Gastrocnemius medialis (tissue), 4 donors: ENCODE measurements around the gene CIDEC. TPM values are rescaled to one million over a fixed set of nuclear protein-coding genes. Genes with fewer than 3 reads are reported as not detected.

Experiments
- ATAC-seq, 2 donors: fragments of 150-250 bp; one replicate each; pipeline ENCODE4 v1.9.1; 2016
- DNase-seq, 2 donors: peaks; one replicate each; pipeline ENCODE4 v3.0.0-alpha.2; 2019
- H3K27ac ChIP-seq, 4 donors: fragments of 200-600 bp; sonication (generic); 1 replicate in 1 of 4; 2 replicates in 3 of 4; pipeline ENCODE4 v1.5.1; 2016 to 2018; ENCODE audit warnings: mild to moderate bottlenecking in 2 of 4, moderate library complexity in 1 of 4
- H3K27me3 ChIP-seq, 3 donors: fragments of 200-600 bp; sonication (generic) in 2 of 3; 1 replicate in 1 of 3; 2 replicates in 2 of 3; pipeline versions ENCODE4 v1.5.1 to v1.6.0; 2016 to 2019; ENCODE audit warnings: mild to moderate bottlenecking in 1 of 3, moderate library complexity in 1 of 3
- H3K36me3 ChIP-seq, 2 donors: fragments of 200-600 bp; sonication (generic) in 1 of 2; one replicate each; pipeline ENCODE4 v1.5.1; 2017 to 2018
- H3K4me1 ChIP-seq, 2 donors: fragments of 200-600 bp; sonication (generic) in 1 of 2; one replicate each; pipeline ENCODE4 v1.5.1; 2016 to 2017; ENCODE audit warnings: mild to moderate bottlenecking in 2 of 2
- H3K4me3 ChIP-seq, 4 donors: fragments of 200-600 bp; sonication (generic) in 3 of 4; 1 replicate in 1 of 4; 2 replicates in 3 of 4; pipeline ENCODE4 v1.5.1; 2016 to 2019; ENCODE audit warnings: mild to moderate bottlenecking in 2 of 4
- H3K9me3 ChIP-seq, 3 donors: fragments of 200-600 bp; sonication (generic) in 2 of 3; 1 replicate in 1 of 3; 2 replicates in 2 of 3; pipeline ENCODE4 v1.5.1; 2016 to 2019
- CTCF ChIP-seq, 5 experiments: fragments of 450-650 bp in 3 of 5; fragments of 200-600 bp in 2 of 5; sonication (generic) in 2 of 5; IDR thresholded peaks in 4 of 5; conservative IDR thresholded peaks in 1 of 5; 1 replicate in 4 of 5; 2 replicates in 1 of 5; pipeline ENCODE4 v1.5.1; 2016 to 2019; ENCODE audit warnings: antibody characterized with exemption in 5 of 5, mild to moderate bottlenecking in 3 of 5, moderate library complexity in 3 of 5
- POLR2A ChIP-seq, 2 donors: fragments of 450-650 bp; IDR thresholded peaks; one replicate each; pipeline ENCODE4 v1.6.1; 2017; ENCODE audit warnings: antibody characterized with exemption in 2 of 2, mild to moderate bottlenecking in 2 of 2, moderate library complexity in 2 of 2
- in situ Hi-C, 4 donors: fragments of 200-750 bp; cut with MboI; loops; one replicate each; pipeline versions ENCODE4 v1.15.0 to v1.8.0; 2017; ENCODE audit warnings: low sequenced_read_pairs in 4 of 4
- intact Hi-C: fragments of 100-400 bp; cut with DNase I; formaldehyde crosslinking; loops from one replicate; pipeline ENCODE4 v1.15.1; 2023; ENCODE audit warnings: low total_unique reads
- total RNA-seq, 4 donors: library from RNA; depleted of rRNA; stranded (reverse); fragments of >200 nt; gene quantifications; one replicate each; pipeline versions ENCODE4 v1.1.0 to v1.2.3, GENCODE V29; 2016

The CIDEC gene, protein sequence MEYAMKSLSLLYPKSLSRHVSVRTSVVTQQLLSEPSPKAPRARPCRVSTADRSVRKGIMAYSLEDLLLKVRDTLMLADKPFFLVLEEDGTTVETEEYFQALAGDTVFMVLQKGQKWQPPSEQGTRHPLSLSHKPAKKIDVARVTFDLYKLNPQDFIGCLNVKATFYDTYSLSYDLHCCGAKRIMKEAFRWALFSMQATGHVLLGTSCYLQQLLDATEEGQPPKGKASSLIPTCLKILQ
- total RNA-seq, result 10 to 100 TPM in 1 of 4 donors, 1 to 10 TPM in 3; 1.4 to 13.4 (median 3.5) TPM

DNA sequence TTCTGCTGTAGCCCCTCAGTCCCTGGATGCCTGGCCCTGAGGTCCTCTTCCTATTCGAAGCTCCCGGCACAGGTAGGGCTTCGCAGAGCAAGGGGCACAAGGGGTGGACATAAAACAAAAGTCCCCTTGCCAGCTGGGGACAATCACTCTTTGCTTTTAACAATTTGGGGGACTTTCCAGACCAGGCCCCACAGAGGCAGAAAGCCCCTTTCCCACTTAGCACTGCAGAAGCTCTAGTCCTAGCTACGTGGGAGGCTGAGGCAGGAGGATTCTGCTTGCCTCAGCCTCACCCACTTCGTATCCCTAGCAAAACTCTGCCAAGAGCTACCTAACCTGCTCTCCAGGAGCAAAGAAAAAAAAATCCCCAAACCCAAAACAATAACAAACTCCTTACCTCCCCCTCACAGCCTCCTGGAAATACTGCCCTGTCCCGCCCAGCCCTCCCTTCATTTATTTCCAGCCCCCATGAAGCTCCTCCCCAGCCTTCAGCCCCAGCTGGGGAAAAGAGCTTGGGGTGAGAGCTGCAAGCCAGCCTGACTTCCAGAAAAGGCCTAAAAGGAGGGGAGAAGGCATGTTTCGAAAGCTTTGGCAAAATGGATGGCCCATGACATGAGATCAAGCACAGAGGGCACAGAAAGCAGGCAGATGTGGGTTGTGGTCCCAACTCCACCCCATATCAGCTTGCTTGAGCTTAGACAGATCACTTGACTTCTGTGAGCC, at the start of gene CIDEC:
Gene CIDEC, minus strand, starts transcription at position 424 of the 720 bp plus-strand sequence. CDS start 1,767 bp downstream, outside the sequence.
- intact Hi-C loops (no loop called here), in situ Hi-C loops (no loop called here)
- H3K9me3 ChIP-seq, result no peaks in the 10 kb centered on the region
- TF ChIP-seq CTCF (IDR thresholded peaks at IDR 0.05 in 4 of 5, conservative IDR thresholded peaks at IDR 0.05 in 1 of 5) (no peak), POLR2A (IDR thresholded peaks at IDR 0.05) (no peak)
- no peaks in the 10 kb centered on the region for H3K36me3 ChIP-seq
- H3K27me3 ChIP-seq, result no peaks in the 10 kb centered on the region
- ATAC-seq (no peak), DNase-seq (no peak)
- H3K27ac ChIP-seq, result no peak within 1 kb of the TSS
- H3K4me3 ChIP-seq, result no peak within 1 kb of the TSS
- peaks cover 5 to 7% of the 10 kb centered on the region in 2 donors for H3K4me1 ChIP-seq

DNA sequence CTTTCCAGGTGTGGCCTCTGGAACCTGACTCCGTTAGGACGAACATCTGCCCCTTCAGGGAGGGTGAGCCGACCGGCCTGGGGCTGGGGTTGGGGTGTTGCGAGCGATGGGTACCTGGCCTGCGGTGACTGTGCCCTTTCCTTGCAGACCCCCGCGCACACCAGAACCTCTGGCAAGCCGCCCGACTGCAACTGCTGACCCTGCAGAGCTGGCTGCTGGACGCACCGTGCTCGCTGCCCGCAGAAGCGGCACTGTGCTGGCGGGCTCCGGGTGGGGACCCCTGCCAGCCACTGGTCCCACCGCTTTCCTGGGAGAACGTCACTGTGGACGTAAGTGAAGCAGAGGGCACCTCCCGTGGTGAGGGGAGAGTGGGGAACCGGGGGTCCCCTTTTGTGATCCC, 48.1 kb upstream of the CIDEC start:
- in situ Hi-C loops (no loop called here), intact Hi-C loops (no loop called here)
- no peak for ATAC-seq
- H3K4me3 ChIP-seq, result no peak overlapping the region
- no peaks in the 10 kb centered on the region for H3K9me3 ChIP-seq
- peaks cover 7 to 8% of the 10 kb centered on the region in 2 donors for H3K4me1 ChIP-seq
- H3K27ac ChIP-seq, result no peak overlapping the region
- H3K27me3 ChIP-seq, result no peaks in the 10 kb centered on the region
- H3K36me3 ChIP-seq, result peaks cover 0 to 27% of the 10 kb centered on the region in 2 donors
- TF ChIP-seq CTCF (IDR thresholded peaks at IDR 0.05 in 4 of 5, conservative IDR thresholded peaks at IDR 0.05 in 1 of 5) (no peak), POLR2A (IDR thresholded peaks at IDR 0.05) (no peak)
- DNase-seq, result no peak

- H3K27ac ChIP-seq, result peak overlapping the region; percentile 85 to 95 (median 92)
Observed at GRCh38 chr3:9918261-9919038, 38.4 kb upstream of the CIDEC start.

GRCh38 chr3:9917820-9918219, 37.8 kb upstream of the CIDEC start:
- Histone ChIP-seq H3K36me3 (no peaks in the 10 kb centered on the region), H3K27me3 (no peaks in the 10 kb centered on the region), H3K9me3 (no peaks in the 10 kb centered on the region), H3K4me1 (peaks cover 17 to 30% of the 10 kb centered on the region in 2 donors), H3K4me3 (peak overlapping the region; percentile 59 to 85 (median 72)), H3K27ac (peak overlapping the region; percentile 85 to 95 (median 92))
- in situ Hi-C loops (no loop called here), intact Hi-C loops (loop anchor here (2.0 to 5.0 kb wide), 2 partner anchors 55 to 116 kb away; no protein-coding TSS in a partner anchor)
- ATAC-seq, result peak in 1 of 2 donors; percentile 14
- DNase-seq, result peak in 1 of 2 donors; percentile 56
- TF ChIP-seq CTCF (IDR thresholded peaks at IDR 0.05 in 4 of 5, conservative IDR thresholded peaks at IDR 0.05 in 1 of 5) (no peak), POLR2A (IDR thresholded peaks at IDR 0.05) (peak in 1 of 2 donors; percentile 10)

More at GRCh38 chr3:9918261-9919038, 38.4 kb upstream of the CIDEC start:
- intact Hi-C loops, result loop anchor here (5.0 kb wide), 1 partner anchor 116 kb away; no protein-coding TSS in a partner anchor
- in situ Hi-C loops, result no loop called here
- ATAC-seq (no peak), DNase-seq (no peak)
- Histone ChIP-seq H3K36me3 (no peaks in the 10 kb centered on the region), H3K9me3 (no peaks in the 10 kb centered on the region), H3K4me1 (peaks cover 17 to 30% of the 10 kb centered on the region in 2 donors), H3K4me3 (no peak overlapping the region), H3K27me3 (no peaks in the 10 kb centered on the region)
- TF ChIP-seq POLR2A (IDR thresholded peaks at IDR 0.05), result no peak
